NCI-H128 (cell line): ENCODE data around the gene STK40.
A peak's percentile ranks its signal among the peaks of the same experiment; 100 is the strongest.

Source experiments
- DNase-seq: peaks from one replicate; lab custom pipeline; 2025; ENCODE audit not compliant: unreplicated experiment; lab: John Stamatoyannopoulos, UW

Gene STK40

DNA sequence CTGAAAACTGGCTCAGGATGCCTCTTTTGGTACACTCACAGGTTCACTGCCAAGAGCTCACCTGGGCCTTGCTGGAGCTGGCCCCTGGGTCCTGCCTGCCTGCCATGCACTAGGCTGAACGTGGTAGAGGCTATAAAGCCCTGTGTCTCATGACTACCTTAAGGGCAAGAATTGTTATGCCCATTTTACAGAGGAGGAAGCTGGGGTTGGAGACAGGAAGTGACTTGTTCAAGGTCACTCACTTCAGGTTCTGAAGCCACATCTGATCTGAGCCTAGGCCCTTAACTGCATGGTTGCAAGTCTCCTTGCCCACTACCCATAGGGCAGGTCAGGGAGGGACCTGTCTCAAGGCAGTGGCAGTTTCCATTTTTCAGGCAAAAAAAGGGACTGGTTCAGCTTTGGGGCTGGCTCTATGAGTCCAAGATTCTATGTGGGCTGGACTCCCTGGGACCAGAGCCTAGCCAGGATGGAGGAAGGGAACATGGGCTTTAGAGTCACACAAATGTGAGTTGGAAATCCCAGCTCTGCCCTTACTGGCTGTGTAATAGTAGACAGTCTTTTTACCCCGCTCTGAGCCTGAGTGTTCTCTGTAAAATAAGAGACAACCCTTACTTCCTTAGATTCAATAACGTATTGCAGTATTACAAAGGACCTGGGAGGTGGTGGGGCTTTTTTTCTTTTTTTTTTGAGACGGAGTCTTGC, 7.8 kb downstream of the STK40 start:
- DNase-seq: no peak

GRCh38 chr1:36372617-36373016, 13.1 kb downstream of the STK40 start:
- no peak for DNase-seq

GRCh38 chr1:36369061-36369861, 16.5 kb downstream of the STK40 start:
- DNase-seq: peak; percentile 82

DNA sequence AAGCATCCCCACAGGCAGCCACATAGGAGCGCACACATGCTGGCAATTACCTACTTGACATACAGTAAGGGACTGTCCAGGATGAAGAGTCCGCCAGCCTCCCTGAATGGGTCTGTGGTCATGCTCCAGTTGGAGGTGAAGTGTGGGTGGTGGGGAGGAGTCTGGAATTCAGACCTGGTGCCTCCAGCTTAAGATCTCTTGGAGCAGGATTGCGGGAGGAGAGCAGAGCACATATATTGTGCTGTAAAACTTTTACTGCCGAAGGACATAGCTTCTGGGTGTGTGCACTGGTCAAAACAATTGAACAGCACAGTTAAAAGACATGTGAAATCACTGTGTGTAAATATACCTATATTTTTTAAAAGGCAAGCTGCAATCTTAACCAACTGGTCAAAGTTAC, 17.9 kb downstream of the STK40 start:
- DNase-seq: no peak

DNA sequence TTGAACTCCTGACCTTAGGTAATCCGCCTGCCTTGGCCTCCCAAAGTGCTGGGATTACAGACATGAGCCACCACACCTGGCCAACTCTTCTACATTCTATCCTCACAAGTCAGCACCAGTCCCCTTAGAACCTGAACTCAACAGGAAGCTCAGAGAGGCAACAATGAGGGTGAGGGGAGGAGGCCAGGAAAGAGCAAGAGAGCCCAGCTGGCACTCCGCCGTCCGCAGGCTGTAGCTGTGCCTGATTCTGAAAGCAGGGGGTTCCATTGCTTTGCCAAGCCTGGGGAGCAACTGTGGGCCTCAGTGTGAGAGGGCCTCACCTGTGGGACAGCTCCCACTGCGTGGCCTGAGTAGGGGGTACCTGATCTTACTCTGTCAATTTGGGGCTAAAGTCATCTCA, 18.7 kb downstream of the STK40 start:
- no peak for DNase-seq

DNA sequence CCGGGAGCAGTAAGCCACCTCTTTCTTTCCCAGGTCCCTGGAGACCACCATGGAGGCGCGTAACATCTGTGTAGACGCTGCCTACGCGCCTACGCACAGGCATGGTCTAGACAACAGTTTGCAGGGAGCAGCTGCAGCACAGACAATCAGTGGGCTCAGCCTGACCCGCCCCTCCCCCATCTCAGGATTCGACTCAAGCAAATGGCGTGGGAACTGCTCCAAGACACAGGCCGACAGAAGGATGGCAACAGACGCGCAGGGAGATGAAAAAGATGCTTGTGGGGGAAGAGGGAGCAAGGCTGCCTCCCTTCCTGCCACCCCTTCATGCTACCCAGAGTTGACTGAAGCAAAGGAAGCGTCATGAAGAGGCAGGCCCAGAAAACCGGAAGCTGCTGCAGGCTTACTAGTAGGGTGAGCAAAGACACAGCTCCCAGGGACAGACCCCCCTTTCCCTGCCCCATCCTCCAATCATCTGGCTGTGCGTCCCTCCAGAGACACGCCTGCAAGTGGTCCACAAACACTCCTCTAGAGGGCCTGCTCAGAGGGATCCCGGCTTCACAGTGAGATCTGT, 19.5 kb downstream of the STK40 start:
- DNase-seq: no peak

- no peak for DNase-seq
Measured at GRCh38 chr1:36365381-36365780, 20.3 kb downstream of the STK40 start.

DNA sequence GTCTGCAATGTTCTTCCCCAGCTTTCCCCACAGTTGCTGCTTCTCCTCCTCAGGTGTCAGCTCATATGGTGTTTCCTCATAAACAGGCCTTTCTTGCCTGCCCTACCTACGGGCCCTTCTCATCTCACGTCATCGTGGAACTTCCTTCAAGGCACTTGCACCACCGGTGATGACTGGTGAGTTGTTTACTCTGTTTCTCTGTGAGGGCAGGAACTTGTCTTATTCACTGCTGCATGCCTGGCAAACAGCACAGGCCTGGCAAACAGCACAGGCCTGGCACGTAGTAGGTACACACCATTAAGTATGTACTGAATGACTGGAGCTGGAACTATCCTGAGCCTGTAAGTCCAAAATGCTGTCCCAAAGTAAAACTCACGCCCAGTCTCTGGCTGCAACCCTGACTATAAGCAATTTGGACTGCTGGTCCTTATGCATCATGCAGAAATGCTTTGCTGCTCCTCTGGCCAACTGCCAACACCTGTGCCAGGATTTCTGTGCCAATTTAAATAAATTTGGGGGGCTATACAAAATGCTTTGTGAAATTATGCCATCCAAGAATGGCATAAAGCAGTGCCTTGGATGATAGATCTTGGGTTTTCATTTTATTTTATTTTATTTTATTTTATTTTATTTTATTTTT, 25.7 kb downstream of the STK40 start:
- DNase-seq: no peak

DNA sequence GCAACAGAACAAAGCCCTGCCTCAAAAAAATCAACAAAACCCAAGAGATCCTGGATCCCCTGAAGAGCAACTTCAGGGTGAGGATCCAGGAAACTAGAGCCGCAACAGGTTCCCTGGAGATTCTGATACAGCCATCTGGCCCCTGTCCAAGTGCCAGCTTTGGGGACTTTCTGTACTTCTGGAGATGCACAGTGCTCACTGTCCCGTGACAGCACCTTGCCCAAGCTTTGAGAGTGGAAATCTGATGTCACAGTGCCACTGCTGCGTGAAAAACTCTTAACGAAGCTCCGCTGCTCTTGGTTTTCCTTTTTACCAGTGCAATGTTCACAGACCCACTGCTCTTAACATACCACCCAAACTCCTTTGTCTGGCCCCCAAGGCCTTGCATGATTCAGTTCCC, 26.3 kb downstream of the STK40 start:
- DNase-seq: no peak

GRCh38 chr1:36358514-36359084, 27.1 kb downstream of the STK40 start:
- no peak for DNase-seq

DNA sequence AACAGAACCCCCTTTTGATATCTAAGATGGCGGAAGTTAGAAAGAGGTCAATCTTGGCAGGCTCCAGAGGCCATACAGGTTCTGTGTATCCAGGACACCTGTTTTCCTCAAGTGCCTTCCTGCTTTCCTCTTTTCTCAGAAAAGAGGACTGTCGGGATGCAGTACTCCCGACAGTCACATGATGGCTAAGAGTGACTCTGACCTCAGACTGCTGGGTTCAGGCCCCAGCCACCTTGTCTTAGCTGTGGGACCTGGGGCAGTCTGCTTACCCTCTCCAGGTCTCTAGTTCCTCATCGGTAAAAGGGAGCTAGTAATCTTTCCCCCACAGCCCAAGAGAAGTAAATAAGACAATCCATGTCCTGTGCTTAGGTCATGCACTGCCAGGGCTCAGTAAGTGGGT, 29.9 kb downstream of the STK40 start:
- no peak for DNase-seq

- DNase-seq: no peak
Measured at GRCh38 chr1:36354486-36354885, 31.2 kb downstream of the STK40 start.

GRCh38 chr1:36352910-36353878, 32.5 kb downstream of the STK40 start:
- DNase-seq: no peak

- no peak for DNase-seq
Measured at GRCh38 chr1:36352125-36352909, 33.4 kb downstream of the STK40 start.

- no peak for DNase-seq
Measured at GRCh38 chr1:36351227-36351977, 34.3 kb downstream of the STK40 start.

DNA sequence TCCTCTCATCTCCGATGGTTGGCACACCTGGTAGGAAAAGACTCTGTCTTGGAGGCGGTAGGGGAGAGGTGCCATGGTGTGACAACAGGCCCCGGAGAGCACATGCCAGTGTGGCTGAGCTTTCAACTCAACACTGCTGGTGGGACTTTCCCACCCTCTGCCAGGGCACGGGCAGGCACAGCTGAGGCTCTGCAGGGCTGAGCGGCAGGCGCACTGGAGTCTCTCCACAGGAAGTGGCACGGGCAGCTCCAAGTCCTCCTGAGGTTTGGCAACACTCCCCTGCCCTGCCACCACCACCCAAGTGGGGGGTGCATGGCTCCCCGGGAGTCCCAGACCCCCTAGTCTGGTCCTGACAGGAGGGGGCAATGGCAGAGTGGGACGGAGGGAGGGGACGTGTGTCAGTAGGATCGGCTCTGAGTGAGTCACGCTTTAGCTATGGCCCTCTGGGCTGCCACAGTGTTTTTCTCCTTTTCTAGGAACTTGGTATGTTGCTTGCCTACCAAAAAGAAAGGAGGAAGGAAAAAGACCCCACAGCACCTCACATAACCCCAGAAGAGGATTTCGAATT, 35.0 kb downstream of the STK40 start:
- DNase-seq: no peak

DNA sequence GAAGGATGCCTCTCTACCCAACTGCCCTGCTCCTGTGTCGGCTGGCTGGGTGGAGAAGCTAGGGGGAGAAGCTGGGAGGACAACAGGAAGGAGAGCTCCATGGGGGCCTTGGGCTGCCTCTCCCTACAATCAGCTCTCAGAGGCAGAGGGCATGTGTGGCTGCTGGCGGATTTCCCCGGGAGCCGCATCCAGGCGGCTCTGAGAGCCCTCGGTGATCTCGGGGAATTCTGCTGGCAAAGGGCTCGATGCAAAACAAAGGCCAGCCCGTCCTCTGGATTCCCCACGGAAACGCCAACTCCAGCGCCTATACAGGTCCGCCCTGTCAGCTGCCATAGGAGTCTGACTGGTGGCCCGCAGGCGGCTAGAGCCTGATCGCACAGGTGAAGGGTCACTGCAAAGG, 35.9 kb downstream of the STK40 start:
- DNase-seq: no peak

GRCh38 chr1:36349241-36349671, 36.5 kb downstream of the STK40 start:
- DNase-seq: no peak
